Subcutaneous adipose tissue (tissue), 4 donors: ENCODE measurements around the gene AFTPH. TPM values are rescaled to one million over a fixed set of nuclear protein-coding genes. Genes with fewer than 3 reads are reported as not detected.

Experiments
- total RNA-seq, 4 donors: library from RNA; depleted of rRNA; stranded (reverse); fragments of >200 nt; gene quantifications; one replicate each; pipeline ENCODE4 v1.1.0, GENCODE V29; 2016
- TF ChIP-seq, protein P1 (sequence below): fragments of 450-650 bp; IDR thresholded peaks from one replicate; pipeline ENCODE4 v1.5.1; 2016; ENCODE audit warnings: low read depth, mild to moderate bottlenecking, control low read depth, antibody characterized with exemption, moderate library complexity

AFTPH gene
- total RNA-seq, 4 donors from 2014 or later: 39.2 to 50.5 (median 44.7) TPM

DNA sequence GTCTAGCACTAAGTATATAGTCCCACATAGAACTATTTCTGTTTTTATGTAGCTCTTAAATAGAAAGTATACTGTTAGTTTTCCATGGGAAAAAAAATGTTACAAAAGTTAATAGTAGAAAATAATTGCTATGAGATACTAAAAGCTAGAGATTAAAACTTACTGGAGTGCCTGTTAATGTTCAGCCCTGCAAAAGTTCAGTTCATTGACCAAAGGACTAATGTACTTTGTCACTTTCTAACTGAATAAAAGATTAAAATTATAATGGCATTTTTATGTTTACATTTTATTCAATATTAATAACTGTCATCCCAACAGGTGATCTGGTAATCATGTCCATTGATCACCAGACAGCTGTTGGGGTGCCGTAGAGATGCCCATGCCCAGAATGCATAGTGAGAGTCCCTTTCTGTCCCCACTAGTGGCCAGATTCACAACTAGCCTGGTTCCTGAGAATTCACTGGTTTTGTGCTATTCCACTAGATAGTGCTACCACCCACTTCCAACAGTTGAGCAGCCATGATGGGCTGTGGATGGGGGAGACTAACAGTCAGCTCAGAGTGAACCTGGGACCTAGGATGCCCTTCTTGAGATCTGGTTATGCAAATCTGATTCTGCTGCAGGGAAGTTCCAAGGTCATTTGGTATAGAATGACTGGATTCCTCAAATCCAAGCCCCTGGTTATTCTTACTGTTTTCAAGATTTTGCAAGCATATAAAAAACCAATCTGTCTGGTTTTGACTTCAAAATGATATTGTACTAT lies 57.8 kb downstream of the AFTPH start:
- TF ChIP-seq, protein P1, sequence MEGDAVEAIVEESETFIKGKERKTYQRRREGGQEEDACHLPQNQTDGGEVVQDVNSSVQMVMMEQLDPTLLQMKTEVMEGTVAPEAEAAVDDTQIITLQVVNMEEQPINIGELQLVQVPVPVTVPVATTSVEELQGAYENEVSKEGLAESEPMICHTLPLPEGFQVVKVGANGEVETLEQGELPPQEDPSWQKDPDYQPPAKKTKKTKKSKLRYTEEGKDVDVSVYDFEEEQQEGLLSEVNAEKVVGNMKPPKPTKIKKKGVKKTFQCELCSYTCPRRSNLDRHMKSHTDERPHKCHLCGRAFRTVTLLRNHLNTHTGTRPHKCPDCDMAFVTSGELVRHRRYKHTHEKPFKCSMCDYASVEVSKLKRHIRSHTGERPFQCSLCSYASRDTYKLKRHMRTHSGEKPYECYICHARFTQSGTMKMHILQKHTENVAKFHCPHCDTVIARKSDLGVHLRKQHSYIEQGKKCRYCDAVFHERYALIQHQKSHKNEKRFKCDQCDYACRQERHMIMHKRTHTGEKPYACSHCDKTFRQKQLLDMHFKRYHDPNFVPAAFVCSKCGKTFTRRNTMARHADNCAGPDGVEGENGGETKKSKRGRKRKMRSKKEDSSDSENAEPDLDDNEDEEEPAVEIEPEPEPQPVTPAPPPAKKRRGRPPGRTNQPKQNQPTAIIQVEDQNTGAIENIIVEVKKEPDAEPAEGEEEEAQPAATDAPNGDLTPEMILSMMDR: no peak

DNA sequence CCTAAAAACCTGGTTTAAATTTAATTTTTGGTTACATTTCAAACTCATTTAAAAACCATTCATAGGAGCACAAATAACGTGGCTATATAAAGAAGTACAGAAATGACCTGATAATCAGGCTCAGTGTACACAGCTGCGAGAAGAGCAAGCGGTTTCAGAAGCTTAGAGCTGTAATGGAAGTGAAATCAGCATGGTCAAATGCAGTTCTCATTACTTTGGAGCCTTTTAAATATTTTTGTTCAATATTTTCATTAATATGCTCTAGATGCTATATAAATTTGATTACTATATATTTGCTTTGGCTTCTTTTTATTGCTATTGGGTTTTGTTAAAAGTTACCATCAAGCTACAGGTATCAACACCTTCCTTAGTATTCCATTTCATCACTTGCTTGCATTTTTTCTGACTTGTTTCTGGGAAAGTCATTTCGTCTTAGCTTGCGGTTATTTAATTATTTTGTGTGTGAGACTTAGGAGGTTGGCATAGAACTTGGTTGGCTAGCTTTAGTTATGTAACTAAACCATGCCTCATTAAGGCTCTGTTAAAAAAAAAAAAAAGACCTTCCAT lies 58.7 kb downstream of the AFTPH start:
- TF ChIP-seq, protein P1: no peak

DNA sequence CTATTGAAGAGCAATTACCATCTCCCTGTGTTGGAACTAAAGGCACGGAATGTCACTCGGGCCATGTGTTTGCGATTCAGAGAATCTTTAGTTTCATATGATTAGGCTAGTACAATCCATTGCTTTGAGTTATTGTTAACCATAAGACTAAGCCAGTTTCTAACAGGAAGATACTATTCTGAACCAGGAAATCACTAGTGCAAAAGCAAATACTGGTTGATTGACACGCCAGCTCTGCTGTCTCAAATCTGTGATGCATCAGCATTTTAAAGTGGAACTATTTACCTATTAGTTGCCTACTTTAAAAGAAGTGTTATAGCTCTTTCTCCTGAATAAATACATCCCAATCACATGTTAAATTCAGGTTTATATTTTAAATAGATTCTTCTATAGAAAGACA lies 61.9 kb downstream of the AFTPH start:
- TF ChIP-seq, protein P1: no peak

DNA sequence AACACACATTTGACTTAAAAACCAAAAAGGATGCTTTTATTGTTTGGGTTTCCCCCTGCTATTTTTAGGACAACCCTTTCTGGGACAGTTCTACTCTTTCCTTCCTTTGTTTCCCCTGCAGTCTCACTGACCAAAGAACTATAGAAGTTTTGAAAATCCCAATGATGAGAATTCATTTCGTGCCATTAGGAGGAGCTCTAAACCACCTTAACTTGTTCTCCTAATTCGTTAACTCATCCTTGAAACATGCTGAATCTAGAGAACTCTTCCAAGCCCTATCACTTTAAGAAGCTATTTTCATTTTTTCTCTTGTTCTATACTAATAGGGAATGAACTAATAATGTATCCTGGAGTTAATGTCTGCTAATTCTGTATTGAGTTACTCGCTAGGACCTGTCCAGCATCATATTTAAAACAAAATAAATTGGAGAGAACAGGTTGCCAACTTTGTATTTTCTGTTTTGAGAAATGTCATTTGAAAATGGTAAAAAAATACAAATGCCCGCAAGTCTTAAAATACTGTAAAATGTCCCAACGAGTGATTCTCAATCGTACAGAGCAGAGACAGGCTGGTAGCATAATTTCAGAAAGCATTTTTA lies 62.9 kb downstream of the AFTPH start:
- TF ChIP-seq, protein P1: no peak

DNA sequence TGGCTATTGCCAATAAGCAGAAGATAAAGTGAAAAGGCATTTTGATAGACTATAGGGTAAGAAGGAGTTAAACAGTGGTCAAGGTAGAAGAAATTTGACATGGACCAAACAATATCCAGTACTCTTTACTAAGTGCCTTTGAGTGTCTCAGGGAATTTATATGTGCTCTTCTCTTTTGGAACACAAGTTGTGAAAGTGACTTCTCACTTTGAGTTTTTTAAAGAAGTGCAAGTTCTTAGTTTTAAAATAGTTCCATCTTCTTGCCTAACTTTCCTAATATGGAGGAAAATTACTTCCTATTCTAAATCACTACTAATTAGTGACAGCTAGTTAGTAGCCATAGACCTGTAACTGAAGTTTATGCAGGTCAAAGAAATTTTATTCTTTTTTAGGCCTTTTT lies 63.4 kb downstream of the AFTPH start:
- TF ChIP-seq, protein P1: no peak

DNA sequence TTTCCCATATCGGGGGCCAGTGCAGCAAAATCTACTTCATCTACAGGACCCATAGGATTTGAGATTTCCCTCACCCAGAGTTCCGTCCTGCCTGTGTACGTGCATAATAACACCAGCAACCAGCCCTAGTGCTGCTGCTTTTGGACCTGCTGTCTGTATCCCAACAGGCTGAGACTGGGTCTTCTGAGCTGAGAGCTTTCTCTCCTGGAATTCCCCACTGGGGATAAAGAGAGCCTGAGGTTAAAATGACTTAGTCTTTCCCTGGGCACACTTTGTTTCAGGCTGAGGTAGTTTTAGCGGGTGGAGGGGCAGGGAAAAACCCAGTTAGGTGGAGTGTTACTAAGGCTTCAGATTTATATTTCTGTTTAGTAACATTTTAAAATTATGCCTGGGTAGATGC lies 67.1 kb downstream of the AFTPH start:
- TF ChIP-seq, protein P1: no peak

DNA sequence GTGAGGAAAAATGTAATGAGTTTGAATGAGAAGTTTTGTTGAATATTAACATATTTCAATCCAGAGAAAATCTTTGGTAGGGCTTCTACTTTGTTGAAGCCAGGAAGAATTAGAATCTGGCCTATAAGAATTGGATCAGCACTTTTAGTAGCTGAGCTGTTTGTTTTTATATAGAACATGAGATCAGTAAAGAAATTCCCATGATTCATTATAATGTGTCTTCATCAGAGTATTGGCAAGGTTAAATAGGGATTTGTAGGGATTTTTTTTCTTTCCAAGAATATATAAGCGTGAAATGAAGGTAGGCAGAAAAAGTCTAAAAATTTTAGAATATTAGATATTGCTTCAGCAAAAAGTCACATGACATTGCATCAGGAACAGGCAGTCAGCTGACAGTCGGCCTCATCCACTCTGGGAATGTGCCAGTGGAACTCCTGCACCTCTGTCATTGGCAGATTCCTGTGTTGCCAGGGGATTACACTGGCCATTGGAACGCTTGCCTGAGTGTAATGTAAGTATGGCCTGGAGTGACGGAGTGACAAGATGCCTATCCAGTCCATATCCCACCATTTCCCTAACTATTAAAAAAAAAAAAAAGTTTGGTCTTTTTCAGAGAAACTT lies 69.0 kb downstream of the AFTPH start:
- TF ChIP-seq, protein P1: no peak
